Stimulated activated naive CD8-positive, alpha-beta T cell treated with anti-CD3 and anti-CD28 coated beads, Interleukin-15, Interleukin-2, amounts not matched to agents 100 ng/mL and 50 ng/mL, for 24 hours (primary cell): Measurements from ENCODE around the gene SLC4A5.
"Not testable (repeated sequence)": the region's sequence is repeated elsewhere in the genome, so short reads cannot be mapped to it uniquely, and the experiment has no call there.

Experiments
- H3K27ac Mint-ChIP-seq: one replicate; pipeline ENCODE4 v1.8.0; 2021; ENCODE audit warnings: mild to moderate bottlenecking, mixed read lengths
- H3K27me3 Mint-ChIP-seq: one replicate; pipeline ENCODE4 v1.8.0; 2021; ENCODE audit warnings: mixed read lengths
- H3K36me3 Mint-ChIP-seq: one replicate; pipeline ENCODE4 v1.8.0; 2021; ENCODE audit warnings: low read depth, mixed read lengths
- H3K4me1 Mint-ChIP-seq: one replicate; pipeline ENCODE4 v1.8.0; 2021; ENCODE audit warnings: low read depth, mixed read lengths
- H3K4me3 Mint-ChIP-seq: one replicate; pipeline ENCODE4 v1.8.0; 2021; ENCODE audit warnings: mild to moderate bottlenecking, mixed read lengths
- H3K9me3 Mint-ChIP-seq: one replicate; pipeline ENCODE4 v1.8.0; 2021; ENCODE audit warnings: mixed read lengths

The SLC4A5 gene

DNA sequence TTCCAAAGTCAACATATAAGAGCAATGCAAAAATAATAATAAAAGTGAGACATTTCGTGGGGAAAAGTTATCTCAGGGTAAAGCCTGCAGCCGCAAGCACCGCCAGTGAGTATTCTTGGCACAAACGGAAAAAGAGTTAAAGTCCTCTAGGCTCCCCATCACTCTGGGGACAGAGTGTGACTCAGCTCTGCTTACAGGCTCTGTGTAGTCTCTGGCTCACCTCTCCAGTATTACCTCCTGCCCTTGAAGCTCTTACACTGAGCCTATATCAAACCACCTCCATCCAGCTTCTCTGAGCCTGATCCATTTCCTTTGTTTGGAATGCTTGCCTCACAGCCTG, 89.3 kb downstream of the SLC4A5 start:
- Mint-ChIP-seq H3K4me3 (no peak overlapping the region), H3K4me1 (peaks cover 4% of the 10 kb centered on the region), H3K9me3 (no peaks in the 10 kb centered on the region), H3K27me3 (no peaks in the 10 kb centered on the region), H3K27ac (no peak overlapping the region), H3K36me3 (peaks cover 4% of the 10 kb centered on the region)

GRCh38 chr2:74253306-74253970, 89.8 kb downstream of the SLC4A5 start:
- Mint-ChIP-seq H3K4me1 (peaks cover 4% of the 10 kb centered on the region), H3K4me3 (no peak overlapping the region), H3K36me3 (peaks cover 4% of the 10 kb centered on the region)

DNA sequence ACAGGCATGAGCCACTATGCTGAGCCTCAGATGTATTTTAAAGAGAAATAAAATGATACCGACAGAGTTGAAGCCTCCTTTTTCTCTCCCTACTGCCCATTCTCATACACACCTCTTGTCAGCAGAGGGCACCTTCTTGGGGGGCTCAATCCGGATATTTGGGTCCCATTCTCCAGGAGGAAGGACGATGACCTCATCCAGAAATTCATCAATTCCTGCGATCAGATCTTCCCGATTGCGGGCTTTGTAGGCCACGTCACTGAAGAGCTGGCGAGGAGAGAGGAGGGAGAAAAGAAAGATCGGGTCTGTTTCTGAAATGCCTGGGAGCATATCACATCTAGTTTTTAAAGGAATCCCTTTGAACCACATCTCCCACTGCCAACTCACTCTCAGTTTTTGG, 90.4 kb downstream of the SLC4A5 start:
- peaks cover 4% of the 10 kb centered on the region for H3K36me3 Mint-ChIP-seq
- no peak overlapping the region for H3K4me3 Mint-ChIP-seq
- no peaks in the 10 kb centered on the region for H3K9me3 Mint-ChIP-seq
- peaks cover 4% of the 10 kb centered on the region for H3K4me1 Mint-ChIP-seq
- no peaks in the 10 kb centered on the region for H3K27me3 Mint-ChIP-seq
- H3K27ac Mint-ChIP-seq = no peak overlapping the region

More at GRCh38 chr2:74253306-74253970, 89.8 kb downstream of the SLC4A5 start:
- H3K9me3 Mint-ChIP-seq = no peaks in the 10 kb centered on the region
- no peaks in the 10 kb centered on the region for H3K27me3 Mint-ChIP-seq
- H3K27ac Mint-ChIP-seq = no peak overlapping the region

GRCh38 chr2:74252036-74252435, 91.2 kb downstream of the SLC4A5 start:
- H3K36me3 Mint-ChIP-seq = peaks cover 4% of the 10 kb centered on the region
- no peak overlapping the region for H3K4me3 Mint-ChIP-seq
- no peaks in the 10 kb centered on the region for H3K27me3 Mint-ChIP-seq
- H3K9me3 Mint-ChIP-seq = no peaks in the 10 kb centered on the region
- no peak overlapping the region for H3K27ac Mint-ChIP-seq
- peaks cover 4% of the 10 kb centered on the region for H3K4me1 Mint-ChIP-seq

DNA sequence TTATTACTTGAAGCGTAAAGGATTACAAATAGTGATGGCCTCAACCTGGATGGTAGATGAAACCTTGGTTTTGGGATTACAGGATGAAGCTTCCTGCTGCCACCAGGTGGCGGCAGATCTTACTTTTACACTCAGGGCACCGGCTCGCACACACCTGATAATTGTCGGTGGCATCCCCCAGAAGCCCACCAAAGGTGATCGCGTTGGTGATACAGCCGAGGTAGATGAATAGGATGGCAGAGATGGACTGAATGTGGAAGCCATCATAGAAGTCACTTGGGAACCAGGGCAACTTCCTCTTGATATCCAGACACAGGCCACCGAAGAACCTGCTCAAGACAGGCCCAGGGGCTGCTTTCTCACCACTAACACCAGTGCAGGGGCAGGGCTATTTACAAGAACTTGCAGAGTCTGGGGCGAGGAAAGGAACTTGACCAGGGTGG, 93.0 kb downstream of the SLC4A5 start:
- Mint-ChIP-seq H3K27me3 (no peaks in the 10 kb centered on the region), H3K9me3 (no peaks in the 10 kb centered on the region), H3K27ac (no peak overlapping the region), H3K4me1 (peaks cover 4% of the 10 kb centered on the region), H3K36me3 (no peaks in the 10 kb centered on the region), H3K4me3 (no peak overlapping the region)

GRCh38 chr2:74249406-74250122, 93.7 kb downstream of the SLC4A5 start:
- Mint-ChIP-seq H3K27me3 (no peaks in the 10 kb centered on the region), H3K9me3 (no peaks in the 10 kb centered on the region), H3K4me3 (no peak overlapping the region), H3K36me3 (no peaks in the 10 kb centered on the region), H3K27ac (no peak overlapping the region), H3K4me1 (peaks cover 4% of the 10 kb centered on the region)

DNA sequence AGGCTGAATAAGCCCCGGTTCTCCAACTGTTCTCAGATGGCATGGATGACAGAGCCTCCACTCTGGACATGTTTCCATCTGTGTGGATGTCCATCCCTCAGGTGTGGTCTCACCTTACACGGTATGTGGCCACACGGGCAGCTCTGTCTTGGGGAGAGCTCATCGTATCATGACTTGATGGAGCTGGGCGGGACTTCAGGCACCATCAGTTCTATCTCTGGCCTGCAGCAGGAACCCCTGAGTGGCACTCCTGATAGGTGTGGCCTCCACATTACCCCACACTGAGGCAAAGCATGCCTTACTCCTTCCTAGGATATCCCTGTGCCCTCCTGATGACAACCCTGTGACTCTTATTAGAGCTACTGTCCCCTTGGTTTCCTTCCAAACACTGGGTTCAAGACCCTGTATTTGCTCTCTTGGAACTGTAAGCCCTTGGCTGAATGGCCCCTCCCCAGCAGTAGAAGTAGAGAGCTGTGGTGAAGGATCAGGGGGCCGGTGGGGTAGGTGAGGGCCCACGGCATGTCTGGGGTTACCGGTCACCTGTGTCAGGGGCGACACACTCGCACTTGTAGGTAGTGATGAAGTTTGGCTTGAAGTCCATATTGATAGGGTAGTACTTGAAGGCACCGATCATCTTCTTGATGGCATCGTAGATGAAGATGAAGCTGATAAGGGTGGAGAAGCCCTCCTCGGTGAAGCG, 96.6 kb downstream of the SLC4A5 start:
- H3K27ac Mint-ChIP-seq = no peak overlapping the region
- no peak overlapping the region for H3K4me3 Mint-ChIP-seq
- H3K36me3 Mint-ChIP-seq = no peaks in the 10 kb centered on the region
- no peaks in the 10 kb centered on the region for H3K9me3 Mint-ChIP-seq
- H3K27me3 Mint-ChIP-seq = no peaks in the 10 kb centered on the region
- H3K4me1 Mint-ChIP-seq = peaks cover 4% of the 10 kb centered on the region

- peaks cover 2% of the 10 kb centered on the region for H3K4me1 Mint-ChIP-seq
- no peak overlapping the region for H3K4me3 Mint-ChIP-seq
- no peak overlapping the region for H3K27ac Mint-ChIP-seq
- H3K27me3 Mint-ChIP-seq = no peaks in the 10 kb centered on the region
- H3K9me3 Mint-ChIP-seq = no peaks in the 10 kb centered on the region
- H3K36me3 Mint-ChIP-seq = no peaks in the 10 kb centered on the region
These were observed 98.9 kb downstream of the SLC4A5 start for GRCh38 chr2:74244286-74244685.

DNA sequence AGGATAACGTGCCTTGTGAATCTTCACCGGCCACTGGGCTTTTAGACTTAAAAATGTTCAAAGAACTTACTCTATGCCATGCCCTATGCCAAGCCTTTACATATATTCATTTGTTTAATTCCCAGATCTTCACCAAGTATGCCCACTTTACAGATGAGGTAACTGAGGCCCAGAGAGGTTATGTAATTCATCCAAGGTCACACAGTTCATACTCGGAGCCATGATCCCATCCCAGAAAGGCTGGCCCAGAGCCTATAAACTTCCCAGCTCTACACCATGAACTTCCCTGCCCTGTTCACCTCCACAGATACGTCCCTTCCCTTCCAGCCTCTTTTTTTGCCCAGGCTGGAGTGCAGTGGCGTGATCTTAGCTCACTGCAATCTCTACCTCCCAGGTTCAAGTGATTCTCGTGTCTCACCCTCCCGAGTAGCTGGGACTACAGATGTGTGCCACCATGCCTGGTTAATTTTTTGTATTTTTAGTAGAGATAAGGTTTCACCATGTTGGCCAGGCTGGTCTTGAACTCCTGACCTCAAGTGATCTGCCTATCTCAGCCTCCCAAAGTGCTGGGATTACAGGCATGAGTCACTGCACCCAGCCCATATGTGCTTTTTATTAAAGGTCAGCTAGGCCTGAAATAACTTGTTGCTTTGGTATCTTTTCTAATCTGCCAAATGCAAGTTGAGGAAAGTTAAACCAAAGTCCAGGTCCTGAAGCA, 100.7 kb downstream of the SLC4A5 start:
- no peaks in the 10 kb centered on the region for H3K36me3 Mint-ChIP-seq
- no peak overlapping the region for H3K27ac Mint-ChIP-seq
- H3K4me3 Mint-ChIP-seq = no peak overlapping the region
- no peaks in the 10 kb centered on the region for H3K4me1 Mint-ChIP-seq
- H3K27me3 Mint-ChIP-seq = no peaks in the 10 kb centered on the region
- H3K9me3 Mint-ChIP-seq = no peaks in the 10 kb centered on the region

DNA sequence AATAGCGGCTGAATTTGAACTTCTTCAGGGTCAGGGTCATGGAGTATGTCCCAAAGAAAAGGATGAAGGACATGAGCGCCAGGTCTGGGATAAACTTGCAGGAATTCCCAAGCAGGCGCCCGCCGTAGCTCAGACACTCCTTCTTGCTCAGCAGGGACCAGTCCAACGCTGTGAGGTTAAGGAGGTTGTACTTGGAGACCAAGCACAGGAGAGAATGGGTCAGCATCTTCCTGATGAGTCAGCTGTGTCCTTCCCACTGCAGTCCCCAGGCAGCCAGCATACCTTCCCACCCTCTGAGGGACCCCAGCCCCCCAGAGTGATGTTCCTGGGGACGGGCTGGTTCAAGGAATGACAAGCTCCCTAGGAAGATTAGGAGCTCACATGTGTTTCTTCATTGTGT, 103.9 kb downstream of the SLC4A5 start:
- Mint-ChIP-seq H3K4me1 (peaks cover 4% of the 10 kb centered on the region), H3K27ac (no peak overlapping the region), H3K27me3 (no peaks in the 10 kb centered on the region), H3K4me3 (no peak overlapping the region), H3K36me3 (no peaks in the 10 kb centered on the region), H3K9me3 (no peaks in the 10 kb centered on the region)

GRCh38 chr2:74238879-74239278, 104.3 kb downstream of the SLC4A5 start:
- H3K27ac Mint-ChIP-seq = no peak overlapping the region
- no peak overlapping the region for H3K4me3 Mint-ChIP-seq
- no peaks in the 10 kb centered on the region for H3K27me3 Mint-ChIP-seq
- H3K4me1 Mint-ChIP-seq = peaks cover 4% of the 10 kb centered on the region
- no peaks in the 10 kb centered on the region for H3K9me3 Mint-ChIP-seq
- no peaks in the 10 kb centered on the region for H3K36me3 Mint-ChIP-seq

DNA sequence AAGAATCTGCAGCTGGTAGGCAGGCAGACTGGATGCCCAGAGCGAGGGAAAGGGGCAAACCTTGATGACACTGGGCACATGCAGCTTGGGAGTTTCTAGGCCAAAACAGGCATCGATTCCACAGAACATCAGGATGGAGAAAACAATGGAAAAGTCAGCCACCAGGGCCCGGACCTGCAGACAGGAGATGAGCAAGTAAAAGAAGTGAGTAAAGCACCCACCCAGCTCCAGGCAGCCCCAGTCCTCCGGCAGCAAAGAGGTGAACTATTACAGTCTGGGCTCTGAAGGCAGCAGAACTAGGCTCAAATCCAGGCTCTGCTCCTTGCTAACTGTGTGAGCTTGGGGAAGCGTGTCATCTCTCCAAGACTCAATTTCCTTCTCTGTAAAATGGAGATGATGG, 108.2 kb downstream of the SLC4A5 start:
- Mint-ChIP-seq H3K27ac (no peak overlapping the region), H3K9me3 (no peaks in the 10 kb centered on the region), H3K4me3 (no peak overlapping the region), H3K27me3 (no peaks in the 10 kb centered on the region), H3K4me1 (peaks cover 4% of the 10 kb centered on the region), H3K36me3 (no peaks in the 10 kb centered on the region)

GRCh38 chr2:74233648-74234047, 109.6 kb downstream of the SLC4A5 start:
- H3K4me1 Mint-ChIP-seq = peaks cover 4% of the 10 kb centered on the region
- no peak overlapping the region for H3K27ac Mint-ChIP-seq
- H3K36me3 Mint-ChIP-seq = no peaks in the 10 kb centered on the region
- H3K27me3 Mint-ChIP-seq = no peaks in the 10 kb centered on the region
- H3K9me3 Mint-ChIP-seq = no peaks in the 10 kb centered on the region
- no peak overlapping the region for H3K4me3 Mint-ChIP-seq

GRCh38 chr2:74232426-74232825, 110.8 kb downstream of the SLC4A5 start:
- H3K9me3 Mint-ChIP-seq = no peaks in the 10 kb centered on the region
- H3K4me1 Mint-ChIP-seq = peaks cover 4% of the 10 kb centered on the region
- H3K27me3 Mint-ChIP-seq = no peaks in the 10 kb centered on the region
- H3K4me3 Mint-ChIP-seq = no peak overlapping the region
- no peak overlapping the region for H3K27ac Mint-ChIP-seq
- H3K36me3 Mint-ChIP-seq = no peaks in the 10 kb centered on the region

- H3K4me1 Mint-ChIP-seq, H3K9me3 Mint-ChIP-seq, H3K27ac Mint-ChIP-seq, H3K4me3 Mint-ChIP-seq, H3K27me3 Mint-ChIP-seq, H3K36me3 Mint-ChIP-seq: not testable (repeated sequence)
These were observed 113.4 kb downstream of the SLC4A5 start for GRCh38 chr2:74229865-74230264.
